ENCODE data around the gene EFCAB12.

Gene EFCAB12

GRCh38 chr3:129377615-129378014 is 50.8 kb downstream of the EFCAB12 start:
- H3K9me3 Mint-ChIP-seq, result no peaks in the 10 kb centered on the region
- no peak for DNase-seq
- H3K4me1 Mint-ChIP-seq, result peaks cover 12% of the 10 kb centered on the region
- peaks cover 9% of the 10 kb centered on the region for H3K27me3 Mint-ChIP-seq (ENCODE audit: low read depth, poor library complexity)
- H3K36me3 Mint-ChIP-seq (ENCODE audit: low read depth), result peaks cover 13% of the 10 kb centered on the region
- no peak overlapping the region for H3K4me3 Mint-ChIP-seq
- no peak for TF ChIP-seq CTCF (IDR thresholded peaks at IDR 0.05)
- H3K27ac Mint-ChIP-seq, result no peak overlapping the region

- no peak for TF ChIP-seq CTCF (IDR thresholded peaks at IDR 0.05)
- Mint-ChIP-seq H3K4me1 (peaks cover 12% of the 10 kb centered on the region), H3K27ac (peak overlapping the region; percentile 22), H3K9me3 (no peaks in the 10 kb centered on the region), H3K27me3 (ENCODE audit: low read depth, poor library complexity) (no peaks in the 10 kb centered on the region), H3K36me3 (ENCODE audit: low read depth) (peaks cover 11% of the 10 kb centered on the region), H3K4me3 (no peak overlapping the region)
- no peak for DNase-seq
These were observed 53.3 kb downstream of the EFCAB12 start for GRCh38 chr3:129375099-129375498.

GRCh38 chr3:129371041-129371826 is 57.2 kb downstream of the EFCAB12 start:
- no peak for TF ChIP-seq CTCF (IDR thresholded peaks at IDR 0.05)
- Mint-ChIP-seq H3K9me3 (no peaks in the 10 kb centered on the region), H3K4me3 (no peak overlapping the region), H3K4me1 (peaks cover 6% of the 10 kb centered on the region), H3K27me3 (ENCODE audit: low read depth, poor library complexity) (peaks cover under 1% of the 10 kb centered on the region), H3K27ac (no peak overlapping the region), H3K36me3 (ENCODE audit: low read depth) (no peaks in the 10 kb centered on the region)
- no peak for DNase-seq

- no peak for TF ChIP-seq CTCF (IDR thresholded peaks at IDR 0.05)
- no peak for DNase-seq
- peaks cover 1% of the 10 kb centered on the region for H3K9me3 Mint-ChIP-seq
- H3K27ac Mint-ChIP-seq, result no peak overlapping the region
- H3K4me1 Mint-ChIP-seq, result peaks cover 6% of the 10 kb centered on the region
- peaks cover 6% of the 10 kb centered on the region for H3K27me3 Mint-ChIP-seq (ENCODE audit: low read depth, poor library complexity)
- no peak overlapping the region for H3K4me3 Mint-ChIP-seq
- no peaks in the 10 kb centered on the region for H3K36me3 Mint-ChIP-seq (ENCODE audit: low read depth)
These were observed 58.0 kb downstream of the EFCAB12 start for GRCh38 chr3:129370248-129370964.

GRCh38 chr3:129369711-129370110 is 58.7 kb downstream of the EFCAB12 start:
- Mint-ChIP-seq H3K4me1 (no peaks in the 10 kb centered on the region), H3K36me3 (ENCODE audit: low read depth) (peaks cover 5% of the 10 kb centered on the region), H3K4me3 (no peak overlapping the region), H3K27ac (no peak overlapping the region), H3K27me3 (ENCODE audit: low read depth, poor library complexity) (peaks cover 9% of the 10 kb centered on the region), H3K9me3 (peaks cover 8% of the 10 kb centered on the region)
- no peak for TF ChIP-seq CTCF (IDR thresholded peaks at IDR 0.05)
- no peak for DNase-seq

Measured in nephron progenitor cell (in vitro differentiated cells).